Inferior parietal cortex (tissue), 1 donor: ENCODE results near the gene IFNL4.
"Not testable (repeated sequence)": the region's sequence is repeated elsewhere in the genome, so short reads cannot be mapped to it uniquely, and the experiment has no call there.

Experiments
- DNase-seq: peaks from one replicate; pipeline ENCODE4 v3.0.0-alpha.2; 2016; ENCODE audit errors: extremely low spot score

IFNL4 gene

GRCh38 chr19:39257227-39257626 is 8.6 kb upstream of the IFNL4 start:
- no peak for DNase-seq

- DNase-seq, result peak; percentile 17
Measured at GRCh38 chr19:39254531-39255345, 6.1 kb upstream of the IFNL4 start.

- DNase-seq, result no peak
Measured at GRCh38 chr19:39253374-39254149, 4.9 kb upstream of the IFNL4 start.

GRCh38 chr19:39252458-39252857 is 3.8 kb upstream of the IFNL4 start:
- DNase-seq, result no peak

GRCh38 chr19:39251846-39252245 is 3.2 kb upstream of the IFNL4 start:
- DNase-seq, result no peak

- DNase-seq, result no peak
Measured at GRCh38 chr19:39251081-39251480, 2.4 kb upstream of the IFNL4 start.

GRCh38 chr19:39247701-39248664 is 673 bp downstream of the IFNL4 start:
- no peak for DNase-seq

GRCh38 chr19:39246951-39247669 is 1.5 kb downstream of the IFNL4 start:
- DNase-seq, result no peak

- not testable (repeated sequence) for DNase-seq
Measured at GRCh38 chr19:39245166-39245565, 3.5 kb downstream of the IFNL4 start.

- not testable (repeated sequence) for DNase-seq
Measured at GRCh38 chr19:39244410-39245100, 4.1 kb downstream of the IFNL4 start, which contains the start of gene IFNL3. IFNL3 (minus strand) TSS chr19:39245006; CDS start chr19:39244967, 39 bp downstream.

- DNase-seq, result not testable (repeated sequence)
Measured at GRCh38 chr19:39243741-39244140, 4.9 kb downstream of the IFNL4 start.

- no peak for DNase-seq
Measured at GRCh38 chr19:39240421-39240820, 8.2 kb downstream of the IFNL4 start.

GRCh38 chr19:39238944-39239343 is 9.7 kb downstream of the IFNL4 start:
- DNase-seq, result no peak

GRCh38 chr19:39238209-39238608 is 10.4 kb downstream of the IFNL4 start:
- no peak for DNase-seq

GRCh38 chr19:39237200-39238184 is 11.2 kb downstream of the IFNL4 start:
- no peak for DNase-seq

GRCh38 chr19:39236527-39236926 is 12.1 kb downstream of the IFNL4 start:
- DNase-seq, result no peak

- DNase-seq, result no peak
Measured at GRCh38 chr19:39232708-39233107, 15.9 kb downstream of the IFNL4 start.

GRCh38 chr19:39230096-39230764 is 18.4 kb downstream of the IFNL4 start:
- DNase-seq, result no peak

- DNase-seq, result no peak
Measured at GRCh38 chr19:39224910-39225309, 23.7 kb downstream of the IFNL4 start.
